ENCODE data around the gene CYP27B1. TPM values are rescaled to one million over a fixed set of nuclear protein-coding genes. Genes with fewer than 3 reads are reported as not detected.
A peak's percentile ranks its signal among the peaks of the same experiment; 100 is the strongest.

The CYP27B1 gene
- total RNA-seq, 4 donors from 2014 or later = 1.2 to 4.1 (median 2.0) TPM

DNA sequence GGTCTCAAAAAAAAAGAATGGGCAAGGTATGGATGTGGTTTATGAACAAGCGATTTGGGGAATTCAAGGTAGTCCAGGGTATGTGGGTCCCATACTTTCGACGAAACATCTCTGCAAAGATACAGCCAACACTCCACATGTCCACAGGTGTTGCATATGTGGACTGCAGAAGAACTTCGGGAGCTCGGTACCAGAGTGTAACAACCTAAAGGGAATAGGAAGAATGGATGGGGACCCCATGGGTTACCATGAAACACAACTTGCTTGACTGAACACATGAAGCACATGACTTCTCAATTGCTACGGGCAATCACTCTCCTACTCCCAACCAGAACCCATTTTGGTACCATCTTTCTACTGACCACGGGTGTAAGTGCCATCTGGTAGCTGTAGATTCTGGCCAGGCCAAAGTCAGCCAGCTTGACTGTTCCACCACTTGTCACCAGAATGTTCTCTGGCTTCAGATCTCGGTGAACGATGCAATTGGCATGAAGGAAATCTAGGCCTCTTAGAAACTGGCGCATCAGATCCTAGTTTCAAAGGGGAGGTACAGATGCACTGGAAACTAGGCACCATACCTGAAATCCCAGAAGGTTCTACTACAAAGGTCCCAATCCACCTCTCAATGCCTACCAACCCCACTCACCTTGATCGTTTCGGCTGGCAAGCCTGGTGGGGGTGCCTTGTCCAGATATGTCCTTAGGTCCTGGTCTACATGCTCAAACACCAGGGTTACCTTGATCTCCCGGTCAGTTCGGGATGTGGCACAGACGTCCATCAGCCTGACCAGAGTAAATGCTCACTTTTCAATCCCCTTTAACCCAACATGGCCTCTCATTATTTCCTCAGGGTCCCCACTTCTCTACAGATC lies 16.1 kb downstream of the CYP27B1 start:
- Histone ChIP-seq H3K4me3 (peak overlapping the region; percentile 71), H3K9me3 (no peaks in the 10 kb centered on the region), H3K4me1 (peaks cover 45% of the 10 kb centered on the region), H3K27ac (peak overlapping the region; percentile 90), H3K36me3 (peaks cover 33% of the 10 kb centered on the region), H3K27me3 (no peaks in the 10 kb centered on the region)
- DNase-seq (ENCODE audit: low spot score in 2 of 2) = no peak
- 93% methylated on average over 15 of the region's 15 CpGs for WGBS
- TF ChIP-seq EP300 (IDR thresholded peaks at IDR 0.05) (no peak), POLR2A (IDR thresholded peaks at IDR 0.05) (no peak), POLR2AphosphoS5 (IDR thresholded peaks at IDR 0.05) (no peak)
- TF ChIP-seq, protein P1, sequence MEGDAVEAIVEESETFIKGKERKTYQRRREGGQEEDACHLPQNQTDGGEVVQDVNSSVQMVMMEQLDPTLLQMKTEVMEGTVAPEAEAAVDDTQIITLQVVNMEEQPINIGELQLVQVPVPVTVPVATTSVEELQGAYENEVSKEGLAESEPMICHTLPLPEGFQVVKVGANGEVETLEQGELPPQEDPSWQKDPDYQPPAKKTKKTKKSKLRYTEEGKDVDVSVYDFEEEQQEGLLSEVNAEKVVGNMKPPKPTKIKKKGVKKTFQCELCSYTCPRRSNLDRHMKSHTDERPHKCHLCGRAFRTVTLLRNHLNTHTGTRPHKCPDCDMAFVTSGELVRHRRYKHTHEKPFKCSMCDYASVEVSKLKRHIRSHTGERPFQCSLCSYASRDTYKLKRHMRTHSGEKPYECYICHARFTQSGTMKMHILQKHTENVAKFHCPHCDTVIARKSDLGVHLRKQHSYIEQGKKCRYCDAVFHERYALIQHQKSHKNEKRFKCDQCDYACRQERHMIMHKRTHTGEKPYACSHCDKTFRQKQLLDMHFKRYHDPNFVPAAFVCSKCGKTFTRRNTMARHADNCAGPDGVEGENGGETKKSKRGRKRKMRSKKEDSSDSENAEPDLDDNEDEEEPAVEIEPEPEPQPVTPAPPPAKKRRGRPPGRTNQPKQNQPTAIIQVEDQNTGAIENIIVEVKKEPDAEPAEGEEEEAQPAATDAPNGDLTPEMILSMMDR (IDR thresholded peaks at IDR 0.05) = no peak

DNA sequence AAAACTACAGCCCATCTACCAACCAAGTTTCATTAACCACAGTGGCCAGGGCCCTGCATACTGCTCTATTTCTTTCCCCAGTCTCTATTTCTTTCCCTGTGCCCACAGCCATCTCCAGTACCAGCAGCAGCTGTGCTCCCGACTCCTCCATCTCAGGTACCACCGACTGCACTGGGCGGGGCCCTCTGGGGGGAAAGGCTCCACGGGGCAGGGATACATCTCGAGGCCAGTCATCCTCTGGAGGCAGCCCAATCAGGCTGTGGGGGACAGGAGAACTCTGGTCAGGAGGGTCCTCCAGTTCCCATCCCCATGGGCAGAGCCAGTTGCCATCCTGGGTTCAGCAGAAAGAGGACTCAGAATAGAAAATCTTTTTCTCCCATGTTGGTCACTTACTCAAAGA lies 17.8 kb downstream of the CYP27B1 start:
- Histone ChIP-seq H3K27ac (no peak overlapping the region), H3K36me3 (peaks cover 33% of the 10 kb centered on the region), H3K27me3 (no peaks in the 10 kb centered on the region), H3K4me1 (peaks cover 43% of the 10 kb centered on the region), H3K4me3 (no peak overlapping the region), H3K9me3 (no peaks in the 10 kb centered on the region)
- DNase-seq (ENCODE audit: low spot score in 2 of 2) = no peak
- TF ChIP-seq EP300 (IDR thresholded peaks at IDR 0.05) (no peak), POLR2AphosphoS5 (IDR thresholded peaks at IDR 0.05) (no peak), POLR2A (IDR thresholded peaks at IDR 0.05) (no peak)
- TF ChIP-seq, protein P1 (IDR thresholded peaks at IDR 0.05) = no peak
- WGBS = 98% methylated on average over 5 of the region's 5 CpGs

DNA sequence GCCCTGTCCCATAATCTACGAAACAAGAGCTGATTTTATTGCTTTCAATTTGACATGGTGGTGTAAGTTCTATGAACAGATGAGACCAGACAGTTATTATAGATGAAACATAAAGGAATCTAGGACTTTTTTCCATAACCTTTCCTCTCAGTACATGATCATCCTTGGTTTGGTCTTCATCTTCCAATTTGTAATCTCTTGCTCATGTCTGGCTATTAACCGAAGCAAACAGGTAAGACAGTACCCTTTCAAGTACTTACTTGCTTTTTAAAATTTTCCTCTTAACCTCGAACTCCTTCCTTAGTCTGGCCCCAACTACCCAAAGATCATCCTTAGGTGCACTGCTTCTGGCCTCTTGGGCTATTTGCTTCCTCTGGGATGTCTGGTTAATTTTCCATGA lies 20.9 kb downstream of the CYP27B1 start:
- TF ChIP-seq POLR2A (IDR thresholded peaks at IDR 0.05) (no peak), POLR2AphosphoS5 (IDR thresholded peaks at IDR 0.05) (no peak), EP300 (IDR thresholded peaks at IDR 0.05) (no peak)
- TF ChIP-seq, protein P1 (IDR thresholded peaks at IDR 0.05) = no peak
- H3K9me3 ChIP-seq = no peaks in the 10 kb centered on the region
- H3K27ac ChIP-seq = no peak overlapping the region
- peaks cover 33% of the 10 kb centered on the region for H3K36me3 ChIP-seq
- H3K27me3 ChIP-seq = peaks cover 3% of the 10 kb centered on the region
- H3K4me1 ChIP-seq = peaks cover 26% of the 10 kb centered on the region
- 73% methylated on average over 3 of the region's 3 CpGs for WGBS
- peak overlapping the region; percentile 85 for H3K4me3 ChIP-seq
- DNase-seq (ENCODE audit: low spot score in 2 of 2) = no peak

DNA sequence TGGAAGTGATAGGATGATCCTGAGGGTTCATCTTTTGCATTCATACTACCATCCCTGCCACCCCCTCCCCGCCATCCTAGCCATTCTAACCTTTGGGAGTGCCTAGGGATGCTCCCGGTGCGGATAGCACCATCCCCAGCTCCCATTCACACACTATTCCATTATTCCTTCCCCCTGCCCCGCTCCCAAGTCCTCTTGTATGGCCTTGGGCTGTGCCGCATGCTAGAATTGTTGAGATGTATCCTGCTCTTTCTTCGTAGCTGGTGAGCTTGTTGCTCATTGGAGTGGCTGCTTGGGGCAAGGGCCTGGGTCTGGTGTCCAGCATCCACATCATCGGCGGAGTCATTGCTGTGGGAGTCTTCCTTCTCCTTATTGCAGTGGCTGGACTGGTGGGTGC lies 21.4 kb downstream of the CYP27B1 start:
- Histone ChIP-seq H3K27ac (peak overlapping the region; percentile 97), H3K27me3 (peaks cover 3% of the 10 kb centered on the region), H3K4me1 (peaks cover 24% of the 10 kb centered on the region), H3K36me3 (peaks cover 32% of the 10 kb centered on the region), H3K4me3 (peak overlapping the region; percentile 85), H3K9me3 (no peaks in the 10 kb centered on the region)
- TF ChIP-seq, protein P1 (IDR thresholded peaks at IDR 0.05) = no peak
- no peak for TF ChIP-seq EP300 (IDR thresholded peaks at IDR 0.05)
- no peak for TF ChIP-seq POLR2A (IDR thresholded peaks at IDR 0.05)
- TF ChIP-seq POLR2AphosphoS5 (IDR thresholded peaks at IDR 0.05) = no peak
- WGBS = 35% methylated on average over 8 of the region's 8 CpGs
- no peak for DNase-seq (ENCODE audit: low spot score in 2 of 2)

DNA sequence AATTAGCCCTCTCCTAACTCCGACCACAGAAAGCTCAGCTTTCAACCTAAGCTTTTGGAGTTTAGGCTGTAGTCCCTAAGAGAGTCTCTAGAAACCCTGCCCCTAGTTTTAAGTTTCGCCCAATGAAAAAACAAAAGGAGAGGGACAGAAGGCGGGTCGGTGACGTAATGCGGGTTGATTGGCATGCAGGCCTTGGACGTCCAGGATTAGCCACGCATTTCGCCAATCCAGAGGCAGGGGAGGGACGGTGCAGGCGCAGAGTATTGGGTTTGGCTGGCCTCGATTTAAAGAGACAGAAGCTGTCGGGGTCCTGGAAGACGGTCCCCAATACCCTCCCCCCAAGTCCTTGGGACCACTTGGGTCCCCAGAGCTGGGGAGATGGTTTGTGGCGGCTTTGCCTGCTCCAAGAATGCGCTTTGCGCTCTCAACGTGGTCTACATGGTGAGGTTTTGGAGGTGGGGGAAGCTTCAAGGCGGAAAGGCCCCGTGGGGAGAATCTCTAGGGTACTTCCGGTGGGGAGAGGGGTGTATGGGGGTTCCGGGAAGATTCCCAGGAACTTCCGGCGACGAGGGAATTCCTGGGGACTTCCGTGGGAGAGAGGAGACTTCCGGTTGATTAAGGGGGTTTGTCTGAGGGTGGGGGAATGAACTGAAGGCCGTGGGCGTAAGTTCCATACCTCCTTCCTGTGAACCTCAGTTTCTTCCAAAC lies 21.9 kb downstream of the CYP27B1 start, which contains the start of gene TSPAN31:
Gene TSPAN31, plus strand, starts transcription at position 263 of the 708 bp plus-strand sequence. Its CDS starts 116 bp downstream, at position 379.
- DNase-seq (ENCODE audit: low spot score in 2 of 2) = peak; percentile 98 to 99
- peak within 1 kb of the TSS; percentile 85 for H3K4me3 ChIP-seq
- H3K9me3 ChIP-seq = no peaks in the 10 kb centered on the region
- H3K36me3 ChIP-seq = peaks cover 29% of the 10 kb centered on the region
- H3K4me1 ChIP-seq = peaks cover 24% of the 10 kb centered on the region
- WGBS = under 1% methylated on average over 28 of the region's 29 CpGs
- H3K27me3 ChIP-seq = peaks cover 8% of the 10 kb centered on the region
- peak within 1 kb of the TSS; percentile 97 for H3K27ac ChIP-seq
- TF ChIP-seq POLR2AphosphoS5 (IDR thresholded peaks at IDR 0.05) = peak in 1 of 3 donors; percentile 35
- no peak for TF ChIP-seq EP300 (IDR thresholded peaks at IDR 0.05)

Measured in suprapubic skin (tissue), 4 donors.